Osteocyte (in vitro differentiated cells): Measurements from ENCODE around the gene BEND6. TPM values are rescaled to one million over a fixed set of nuclear protein-coding genes. Genes with fewer than 3 reads are reported as not detected.
A peak's percentile ranks its signal among the peaks of the same experiment; 100 is the strongest.

ENCODE experiments used
- DNase-seq: peaks from one replicate; pipeline ENCODE4 v3.0.0; 2021; ENCODE audit warnings: mixed read lengths; ENCODE audit not compliant: unreplicated experiment; ENCODE audit errors: extremely low spot score
- H3K27ac Mint-ChIP-seq: one replicate; pipeline ENCODE4 v1.8.0; 2021; ENCODE audit warnings: mild to moderate bottlenecking, mixed read lengths; ENCODE audit not compliant: unreplicated experiment
- H3K27me3 Mint-ChIP-seq: one replicate; pipeline ENCODE4 v1.8.0; 2021; ENCODE audit warnings: mixed read lengths; ENCODE audit not compliant: unreplicated experiment
- H3K36me3 Mint-ChIP-seq: one replicate; pipeline ENCODE4 v1.8.0; 2021; ENCODE audit warnings: mixed read lengths; ENCODE audit not compliant: unreplicated experiment
- H3K4me1 Mint-ChIP-seq: one replicate; pipeline ENCODE4 v1.8.0; 2021; ENCODE audit warnings: mixed read lengths; ENCODE audit not compliant: unreplicated experiment
- H3K4me3 Mint-ChIP-seq: one replicate; pipeline ENCODE4 v1.8.0; 2021; ENCODE audit warnings: mild to moderate bottlenecking, moderate library complexity, mixed read lengths; ENCODE audit not compliant: unreplicated experiment
- H3K9me3 Mint-ChIP-seq: one replicate; pipeline ENCODE4 v1.8.0; 2021; ENCODE audit warnings: mixed read lengths; ENCODE audit not compliant: unreplicated experiment
- CTCF ChIP-seq: fragments of 200-600 bp; sonication (generic); IDR thresholded peaks from 2 replicates; pipeline ENCODE4 v1.5.0; 2021; ENCODE audit warnings: antibody characterized with exemption, mild to moderate bottlenecking, moderate library complexity
- total RNA-seq: library from RNA; stranded (reverse); gene quantifications from 2 replicates; pipeline ENCODE4 v1.2.1, GENCODE V29; 2021

BEND6 gene
- total RNA-seq, 1 donor from 2014 or later, result 7.0 TPM

DNA sequence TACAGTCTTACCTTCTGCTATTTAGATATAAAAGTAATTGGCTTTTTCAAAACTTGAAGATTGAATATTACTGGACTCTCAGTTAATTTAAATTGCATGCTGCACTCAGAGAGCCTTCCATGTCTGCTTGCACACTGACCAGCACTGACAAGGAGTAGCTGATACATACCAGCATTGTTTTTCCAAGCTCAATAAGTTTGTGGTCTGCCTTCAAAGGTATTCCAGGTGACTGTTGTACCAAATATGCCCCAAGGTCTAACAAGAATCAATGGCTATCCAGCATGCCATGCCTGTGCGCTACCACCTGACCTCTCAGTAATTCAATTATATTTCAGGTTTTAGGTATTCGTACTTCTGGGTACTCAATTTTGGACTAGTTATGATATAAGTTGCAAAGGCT, 30.0 kb downstream of the BEND6 start:
- no peaks in the 10 kb centered on the region for H3K9me3 Mint-ChIP-seq
- H3K4me1 Mint-ChIP-seq, result peaks cover 4% of the 10 kb centered on the region
- no peak overlapping the region for H3K27ac Mint-ChIP-seq
- no peaks in the 10 kb centered on the region for H3K27me3 Mint-ChIP-seq
- peaks cover 8% of the 10 kb centered on the region for H3K36me3 Mint-ChIP-seq
- no peak for TF ChIP-seq CTCF
- DNase-seq, result no peak
- H3K4me3 Mint-ChIP-seq, result no peak overlapping the region

GRCh38 chr6:56986611-56987010, 31.7 kb downstream of the BEND6 start:
- no peak overlapping the region for H3K27ac Mint-ChIP-seq
- no peak for TF ChIP-seq CTCF
- H3K4me3 Mint-ChIP-seq, result no peak overlapping the region
- no peaks in the 10 kb centered on the region for H3K27me3 Mint-ChIP-seq
- peaks cover 8% of the 10 kb centered on the region for H3K36me3 Mint-ChIP-seq
- H3K9me3 Mint-ChIP-seq, result no peaks in the 10 kb centered on the region
- peaks cover 4% of the 10 kb centered on the region for H3K4me1 Mint-ChIP-seq
- DNase-seq, result no peak

- H3K4me3 Mint-ChIP-seq, result no peak overlapping the region
- no peaks in the 10 kb centered on the region for H3K27me3 Mint-ChIP-seq
- TF ChIP-seq CTCF, result no peak
- H3K27ac Mint-ChIP-seq, result no peak overlapping the region
- no peaks in the 10 kb centered on the region for H3K9me3 Mint-ChIP-seq
- DNase-seq, result no peak
- H3K4me1 Mint-ChIP-seq, result peaks cover 16% of the 10 kb centered on the region
- peaks cover 5% of the 10 kb centered on the region for H3K36me3 Mint-ChIP-seq
Observed at GRCh38 chr6:56988145-56988544, 33.2 kb downstream of the BEND6 start.

GRCh38 chr6:56992036-56992435, 37.1 kb downstream of the BEND6 start:
- Mint-ChIP-seq H3K4me1 (peaks cover 15% of the 10 kb centered on the region), H3K27ac (peak overlapping the region; percentile 74), H3K9me3 (no peaks in the 10 kb centered on the region), H3K36me3 (peaks cover 12% of the 10 kb centered on the region), H3K27me3 (no peaks in the 10 kb centered on the region), H3K4me3 (no peak overlapping the region)
- DNase-seq, result no peak
- no peak for TF ChIP-seq CTCF

DNA sequence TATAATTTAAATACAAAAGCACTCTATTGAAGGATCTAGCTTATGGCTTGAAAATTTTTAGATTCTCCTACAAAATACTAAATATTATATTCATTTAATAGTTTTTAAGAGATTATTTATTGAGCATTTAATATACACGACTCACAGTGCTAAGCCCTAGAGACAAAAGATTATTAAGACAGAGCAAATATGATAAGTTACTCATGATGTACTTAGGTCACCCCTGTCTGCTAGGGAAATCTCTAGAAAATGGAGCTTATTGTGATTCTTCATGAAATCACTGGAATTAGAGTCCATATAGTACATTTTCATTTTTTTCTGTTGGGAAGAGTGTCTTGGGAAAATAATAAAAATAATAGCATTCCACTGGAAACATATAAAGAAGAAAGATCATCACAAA, 37.8 kb downstream of the BEND6 start:
- Mint-ChIP-seq H3K27me3 (no peaks in the 10 kb centered on the region), H3K36me3 (peaks cover 12% of the 10 kb centered on the region), H3K4me1 (peaks cover 15% of the 10 kb centered on the region), H3K4me3 (no peak overlapping the region), H3K9me3 (no peaks in the 10 kb centered on the region), H3K27ac (peak overlapping the region; percentile 58)
- no peak for DNase-seq
- no peak for TF ChIP-seq CTCF
